OCI-LY3 (cell line): ENCODE measurements around the gene ACADVL.

Experiments
- H2AFZ ChIP-seq: fragments of 200-600, 300-600 bp; shearing (Covaris generic); 2 replicates; pipeline ENCODE4 v1.6.0; 2014; ENCODE audit warnings: antibody characterized with exemption, low read depth, low read length
- H3K27ac ChIP-seq: fragments of 200-600, 300-600 bp; sonication (generic); 2 replicates; pipeline ENCODE4 v1.5.1; 2014; ENCODE audit warnings: mild to moderate bottlenecking, low read length, moderate library complexity, mixed read lengths
- H3K27me3 ChIP-seq: fragments of 200-600, 300-600 bp; sonication (generic); 2 replicates; pipeline ENCODE4 v1.6.1; 2014; ENCODE audit warnings: low read depth, low read length, mixed read lengths
- H3K36me3 ChIP-seq: fragments of 200-600, 300-600 bp; sonication (generic); replicated peaks from 2 replicates; pipeline ENCODE3; 2014; ENCODE audit warnings: low read depth, low read length, mixed read lengths
- H3K4me1 ChIP-seq: fragments of 300-600, 200-600 bp; sonication (generic); 2 replicates; pipeline ENCODE4 v1.6.1; 2014; ENCODE audit warnings: low read length, mixed read lengths
- H3K4me2 ChIP-seq: fragments of 200-600, 300-600 bp; sonication (generic); 2 replicates; pipeline ENCODE4 v1.6.1; 2014; ENCODE audit warnings: low read length, mixed read lengths
- H3K4me3 ChIP-seq: fragments of 300-600, 200-600 bp; sonication (generic); 2 replicates; pipeline ENCODE4 v1.5.1; 2014; ENCODE audit warnings: antibody characterized with exemption, mild to moderate bottlenecking, low read length, moderate library complexity
- H3K79me2 ChIP-seq: fragments of 300-600, 200-600 bp; shearing (Covaris generic); 2 replicates; pipeline ENCODE4 v1.6.1; 2014; ENCODE audit warnings: mild to moderate bottlenecking, low read length, mixed read lengths
- H3K9ac ChIP-seq: fragments of 300-600, 200-600 bp; shearing (Covaris generic); 2 replicates; pipeline ENCODE4 v1.6.0; 2014; ENCODE audit warnings: mild to moderate bottlenecking, low read length, moderate library complexity
- H3K9me3 ChIP-seq: fragments of 200-600, 300-600 bp; shearing (Covaris generic); 2 replicates; pipeline ENCODE4 v1.6.1; 2014; ENCODE audit warnings: low read length, mixed read lengths; ENCODE audit not compliant: insufficient read depth
- H4K20me1 ChIP-seq: fragments of 200-600, 300-600 bp; sonication (generic); 2 replicates; pipeline ENCODE4 v1.6.1; 2016; ENCODE audit warnings: low read length, mixed read lengths; ENCODE audit not compliant: insufficient read depth
- EZH2phosphoT487 ChIP-seq: fragments of 200-600 bp; shearing (Covaris generic); IDR thresholded peaks from 2 replicates; pipeline ENCODE4 v1.6.1; 2018; ENCODE audit warnings: antibody characterized with exemption, mixed run types, low read depth
- TF ChIP-seq, protein P1 (sequence below): fragments of 200-600, 300-600 bp; sonication (generic); IDR thresholded peaks from 2 replicates; pipeline ENCODE4 v1.5.1; 2014; ENCODE audit warnings: antibody characterized with exemption, low read length, low read depth

ACADVL gene

DNA sequence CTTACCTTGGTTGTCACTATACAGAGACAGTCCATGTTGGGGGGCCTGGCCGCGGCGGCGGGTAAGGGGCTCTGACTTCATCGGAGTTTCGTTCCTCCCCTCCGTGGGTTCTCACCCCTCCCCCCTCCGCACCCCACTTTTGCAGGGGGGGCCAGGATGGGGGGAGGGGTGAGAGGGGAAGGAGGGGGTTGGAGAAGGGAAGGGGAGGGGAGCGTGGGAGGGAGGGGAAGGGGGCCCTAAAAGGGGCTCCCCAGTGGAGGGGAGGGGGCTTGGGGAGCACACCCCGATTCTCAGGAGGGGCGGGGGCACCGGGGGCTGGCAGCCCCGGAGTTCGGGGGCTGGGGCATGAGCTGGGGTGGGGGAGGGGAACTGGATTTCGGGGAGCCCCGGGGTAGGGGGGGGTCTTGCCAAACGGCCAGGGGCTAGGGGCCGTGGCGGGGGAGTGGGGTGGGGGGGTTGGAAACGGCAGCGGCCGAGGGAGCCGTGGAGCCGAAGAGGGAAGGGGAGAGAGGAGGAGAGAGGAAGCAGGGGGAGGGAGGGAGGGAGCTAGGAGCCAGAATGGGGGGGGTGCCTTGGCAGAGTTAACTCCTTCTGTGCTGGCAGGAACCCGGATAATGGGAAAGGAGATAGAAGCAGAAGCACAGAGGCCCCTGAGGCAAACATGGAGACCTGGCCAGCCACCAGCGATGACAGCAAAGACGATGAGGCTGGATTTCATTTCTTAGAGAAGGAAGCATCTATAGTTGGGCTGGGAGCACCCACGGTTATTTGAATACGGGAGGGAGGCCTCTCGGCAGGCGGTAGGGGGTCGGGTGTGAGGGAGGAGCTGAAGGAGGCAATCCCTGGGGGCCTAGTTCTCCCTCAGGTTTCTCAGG lies 2.4 kb upstream of the ACADVL start:
- peak overlapping the region; percentile 94 for H3K4me2 ChIP-seq
- H4K20me1 ChIP-seq: no peaks in the 10 kb centered on the region
- H3K9me3 ChIP-seq: no peaks in the 10 kb centered on the region
- H3K4me1 ChIP-seq: peaks cover 44% of the 10 kb centered on the region
- no peaks in the 10 kb centered on the region for H3K36me3 ChIP-seq
- H3K27me3 ChIP-seq: no peaks in the 10 kb centered on the region
- no peak for TF ChIP-seq EZH2phosphoT487
- TF ChIP-seq, protein P1, sequence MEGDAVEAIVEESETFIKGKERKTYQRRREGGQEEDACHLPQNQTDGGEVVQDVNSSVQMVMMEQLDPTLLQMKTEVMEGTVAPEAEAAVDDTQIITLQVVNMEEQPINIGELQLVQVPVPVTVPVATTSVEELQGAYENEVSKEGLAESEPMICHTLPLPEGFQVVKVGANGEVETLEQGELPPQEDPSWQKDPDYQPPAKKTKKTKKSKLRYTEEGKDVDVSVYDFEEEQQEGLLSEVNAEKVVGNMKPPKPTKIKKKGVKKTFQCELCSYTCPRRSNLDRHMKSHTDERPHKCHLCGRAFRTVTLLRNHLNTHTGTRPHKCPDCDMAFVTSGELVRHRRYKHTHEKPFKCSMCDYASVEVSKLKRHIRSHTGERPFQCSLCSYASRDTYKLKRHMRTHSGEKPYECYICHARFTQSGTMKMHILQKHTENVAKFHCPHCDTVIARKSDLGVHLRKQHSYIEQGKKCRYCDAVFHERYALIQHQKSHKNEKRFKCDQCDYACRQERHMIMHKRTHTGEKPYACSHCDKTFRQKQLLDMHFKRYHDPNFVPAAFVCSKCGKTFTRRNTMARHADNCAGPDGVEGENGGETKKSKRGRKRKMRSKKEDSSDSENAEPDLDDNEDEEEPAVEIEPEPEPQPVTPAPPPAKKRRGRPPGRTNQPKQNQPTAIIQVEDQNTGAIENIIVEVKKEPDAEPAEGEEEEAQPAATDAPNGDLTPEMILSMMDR: no peak
- H3K79me2 ChIP-seq: 0 out of 2 replicates have a peak, but pooled peaks cover 4% of the 10 kb centered on the region
- H3K4me3 ChIP-seq: peak overlapping the region; percentile 79
- peak overlapping the region; percentile 65; the same call in 1 of the 2 replicates for H3K9ac ChIP-seq
- no peak overlapping the region for H2AFZ ChIP-seq
- H3K27ac ChIP-seq: peak overlapping the region; percentile 40; the same call in 1 of the 2 replicates

DNA sequence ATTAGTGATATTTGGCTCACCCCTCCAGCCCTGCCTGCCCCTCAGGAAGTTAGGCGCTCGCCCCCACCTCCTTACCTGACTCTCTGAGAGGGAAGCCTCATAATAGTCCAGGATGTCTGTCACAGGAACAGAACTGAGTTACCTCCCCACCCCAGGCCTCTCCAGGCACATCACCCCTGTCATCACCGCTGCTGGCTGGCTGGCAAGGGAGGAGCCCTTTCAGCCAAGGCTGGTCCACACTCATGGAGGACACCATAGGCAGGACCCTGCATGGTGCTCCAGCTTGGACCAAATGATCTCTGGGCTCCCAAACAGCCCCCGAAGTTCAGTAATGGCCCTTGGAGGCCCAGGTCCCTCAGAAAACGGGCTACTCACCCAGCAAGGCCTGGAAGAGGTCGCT lies 1.6 kb upstream of the ACADVL start:
- Histone ChIP-seq H4K20me1 (no peaks in the 10 kb centered on the region), H3K4me3 (peak overlapping the region; percentile 48), H3K27ac (peak overlapping the region; percentile 40), H3K4me2 (peak overlapping the region; percentile 39), H3K36me3 (no peaks in the 10 kb centered on the region), H3K9ac (peak overlapping the region; percentile 19; the same call in 1 of the 2 replicates), H3K9me3 (no peaks in the 10 kb centered on the region), H3K79me2 (0 out of 2 replicates have a peak, but pooled peaks cover 4% of the 10 kb centered on the region), H3K27me3 (no peaks in the 10 kb centered on the region), H3K4me1 (peaks cover 44% of the 10 kb centered on the region), H2AFZ (no peak overlapping the region)
- no peak for TF ChIP-seq EZH2phosphoT487

DNA sequence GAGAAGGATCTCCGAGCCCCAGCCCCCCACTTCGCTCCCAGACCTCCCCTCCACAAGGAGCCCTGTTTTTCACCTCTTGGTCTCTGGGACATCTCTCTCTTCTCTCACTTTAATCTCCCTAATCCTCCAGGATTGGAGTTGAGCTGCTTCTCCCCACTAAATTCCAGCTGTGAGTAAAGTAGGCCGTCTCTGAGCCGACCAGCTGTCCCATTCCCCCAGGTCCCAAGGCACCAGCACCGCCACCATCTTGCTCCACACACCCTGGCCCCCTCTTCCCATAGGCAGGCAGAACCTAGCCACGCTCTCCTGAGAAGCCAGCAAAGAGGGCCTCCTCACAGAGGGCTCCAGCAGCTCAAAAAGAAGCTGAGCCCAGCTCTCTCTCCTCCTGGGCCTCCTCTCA lies 980 bp upstream of the ACADVL start:
- peak overlapping the region; percentile 98; the same call in 1 of the 2 replicates for H3K4me2 ChIP-seq
- H4K20me1 ChIP-seq: no peaks in the 10 kb centered on the region
- no peaks in the 10 kb centered on the region for H3K9me3 ChIP-seq
- no peak overlapping the region for H3K9ac ChIP-seq
- H3K79me2 ChIP-seq: 0 out of 2 replicates have a peak, but pooled peaks cover 4% of the 10 kb centered on the region
- H3K4me1 ChIP-seq: peaks cover 41% of the 10 kb centered on the region
- no peak overlapping the region for H3K4me3 ChIP-seq
- no peak overlapping the region for H3K27ac ChIP-seq
- TF ChIP-seq, protein P1: no peak
- no peak for TF ChIP-seq EZH2phosphoT487
- no peaks in the 10 kb centered on the region for H3K27me3 ChIP-seq
- H3K36me3 ChIP-seq: peaks cover 4% of the 10 kb centered on the region
- no peak overlapping the region; the same call in 1 of the 2 replicates for H2AFZ ChIP-seq

DNA sequence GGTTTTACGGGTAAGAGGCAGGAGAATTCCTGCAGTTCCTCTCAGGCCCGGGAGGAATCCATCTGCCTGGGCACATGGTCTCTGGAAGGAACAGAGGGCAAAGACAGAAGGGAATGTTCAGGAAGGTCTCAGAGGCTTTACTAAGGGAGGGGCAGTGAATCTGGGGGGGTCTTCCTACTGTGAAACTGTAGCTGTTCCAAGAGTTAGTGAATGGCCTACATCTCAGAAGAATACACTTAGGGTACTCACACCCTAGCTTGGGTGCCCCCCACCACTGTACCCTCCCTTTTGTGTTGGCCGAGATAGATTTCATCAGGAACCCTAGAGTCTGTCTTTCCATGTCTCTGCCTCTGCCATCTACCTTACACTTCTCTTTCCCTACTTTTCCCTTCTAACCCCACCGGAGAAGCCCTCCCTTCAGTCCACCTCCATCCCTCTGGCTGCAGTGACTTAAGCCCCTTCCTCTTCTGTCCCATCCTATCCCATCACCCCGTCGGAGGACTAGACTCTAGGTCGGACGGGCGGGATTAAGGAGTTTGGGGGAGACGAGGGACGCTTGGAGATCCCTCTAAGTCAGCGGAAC lies 418 bp upstream of the ACADVL start:
- peaks cover 7% of the 10 kb centered on the region for H3K36me3 ChIP-seq
- no peaks in the 10 kb centered on the region for H3K9me3 ChIP-seq
- 0 out of 2 replicates have a peak, but pooled peaks cover 4% of the 10 kb centered on the region for H3K79me2 ChIP-seq
- peaks cover 38% of the 10 kb centered on the region for H3K4me1 ChIP-seq
- peak overlapping the region; percentile 98 for H3K4me2 ChIP-seq
- peak overlapping the region; percentile 97 for H3K4me3 ChIP-seq
- H3K9ac ChIP-seq: peak overlapping the region; percentile 91
- H3K27ac ChIP-seq: no peak overlapping the region
- H4K20me1 ChIP-seq: no peaks in the 10 kb centered on the region
- no peak for TF ChIP-seq EZH2phosphoT487
- TF ChIP-seq, protein P1: no peak
- no peaks in the 10 kb centered on the region for H3K27me3 ChIP-seq
- peak overlapping the region; percentile 71; the same call in 1 of the 2 replicates for H2AFZ ChIP-seq
